ENCODE results near the gene PRKRIP1. TPM values are rescaled to one million over a fixed set of nuclear protein-coding genes. Genes with fewer than 3 reads are reported as not detected.
"Not testable (repeated sequence)": the region's sequence is repeated elsewhere in the genome, so short reads cannot be mapped to it uniquely, and the experiment has no call there.

Gene PRKRIP1
- total RNA-seq, 1 experiment from 2014 or later: 35.2 TPM

GRCh38 chr7:102473271-102473991, 77.3 kb downstream of the PRKRIP1 start:
- no peaks in the 10 kb centered on the region for H3K9me3 Mint-ChIP-seq (ENCODE audit: unreplicated experiment)
- peaks cover 40% of the 10 kb centered on the region for H3K36me3 Mint-ChIP-seq (ENCODE audit: insufficient read depth, unreplicated experiment)
- TF ChIP-seq CTCF (IDR thresholded peaks at IDR 0.05; ENCODE audit: insufficient read depth in 1 of 2, low read depth in 1 of 2, low read length in 1 of 2, severe bottlenecking in 1 of 2, unreplicated experiment in 1 of 2): no peak
- Histone ChIP-seq H3K4me3 (ENCODE audit: low read depth, low read length) (no peak overlapping the region), H3K9me3 (no peaks in the 10 kb centered on the region), H3K27me3 (replicated peaks; ENCODE audit: control insufficient read depth, insufficient read depth, low read length) (no peaks in the 10 kb centered on the region), H3K36me3 (ENCODE audit: control insufficient read depth, insufficient read depth, low read length) (no peaks in the 10 kb centered on the region), H3K4me1 (no peaks in the 10 kb centered on the region)
- no peak overlapping the region for H3K27ac Mint-ChIP-seq (ENCODE audit: unreplicated experiment)
- H3K4me3 Mint-ChIP-seq (ENCODE audit: unreplicated experiment): no peak overlapping the region
- no TSS peak for BruUV-seq (replicated peaks)
- intact Hi-C loops (cut with micrococcal nuclease; ENCODE audit: unreplicated experiment): no loop called here
- H3K4me1 Mint-ChIP-seq (ENCODE audit: low read depth, unreplicated experiment): no peaks in the 10 kb centered on the region
- CTCF ChIA-PET: no interaction called here
- POLR2A ChIA-PET: no interaction called here
- no peak for DNase-seq
- H3K27me3 Mint-ChIP-seq (ENCODE audit: insufficient read depth, unreplicated experiment): no peaks in the 10 kb centered on the region

GRCh38 chr7:102474116-102474515, 78.0 kb downstream of the PRKRIP1 start:
- intact Hi-C loops (cut with micrococcal nuclease; ENCODE audit: unreplicated experiment); CTCF ChIA-PET; H3K9me3 Mint-ChIP-seq (ENCODE audit: unreplicated experiment); H3K4me3 ChIP-seq (ENCODE audit: low read depth, low read length); H3K4me1 Mint-ChIP-seq (ENCODE audit: low read depth, unreplicated experiment); POLR2A ChIA-PET; H3K27me3 ChIP-seq (replicated peaks; ENCODE audit: control insufficient read depth, insufficient read depth, low read length); H3K4me1 ChIP-seq; H3K27ac Mint-ChIP-seq (ENCODE audit: unreplicated experiment); H3K27me3 Mint-ChIP-seq (ENCODE audit: insufficient read depth, unreplicated experiment); H3K4me3 Mint-ChIP-seq (ENCODE audit: unreplicated experiment); H3K9me3 ChIP-seq; BruUV-seq (replicated peaks); H3K36me3 ChIP-seq (ENCODE audit: control insufficient read depth, insufficient read depth, low read length): not testable (repeated sequence)
- H3K36me3 Mint-ChIP-seq (ENCODE audit: insufficient read depth, unreplicated experiment): peaks cover 34% of the 10 kb centered on the region
- peak in 1 of 2 experiments; percentile 0 for DNase-seq

- H3K27me3 ChIP-seq (replicated peaks; ENCODE audit: control insufficient read depth, insufficient read depth, low read length); CTCF ChIA-PET; H3K4me3 ChIP-seq (ENCODE audit: low read depth, low read length); H3K4me1 ChIP-seq; H3K9me3 Mint-ChIP-seq (ENCODE audit: unreplicated experiment); H3K36me3 ChIP-seq (ENCODE audit: control insufficient read depth, insufficient read depth, low read length); H3K27me3 Mint-ChIP-seq (ENCODE audit: insufficient read depth, unreplicated experiment); H3K4me1 Mint-ChIP-seq (ENCODE audit: low read depth, unreplicated experiment); intact Hi-C loops (cut with micrococcal nuclease; ENCODE audit: unreplicated experiment); H3K27ac Mint-ChIP-seq (ENCODE audit: unreplicated experiment); BruUV-seq (replicated peaks); H3K4me3 Mint-ChIP-seq (ENCODE audit: unreplicated experiment); POLR2A ChIA-PET; H3K9me3 ChIP-seq: not testable (repeated sequence)
- peaks cover 31% of the 10 kb centered on the region for H3K36me3 Mint-ChIP-seq (ENCODE audit: insufficient read depth, unreplicated experiment)
- peak; percentile 0 to 3 for DNase-seq
Observed at GRCh38 chr7:102474736-102475435, 78.7 kb downstream of the PRKRIP1 start.

Small RNAs within 50 kb of the gene (microRNA-seq; reads per million reads assigned to microRNA genes)
- gene MIR4467: not detected
- 7.4 reads per million, percentile 42 among the genes with 10 or more reads in this experiment for gene MIR5090
- gene MIR548O: not detected

Other genes starting within 250 kb of the PRKRIP1 start
- gene SH2B2, start 109.5 kb upstream of the PRKRIP1 start, total RNA-seq (2022): 8.1 and 10.6 TPM in 2 replicates
- gene SPDYE6, start 39.9 kb upstream of the PRKRIP1 start, total RNA-seq (2022): not detected in 2 replicates
- 19.4 and 20.2 TPM in 2 replicates for gene ORAI2, start 37.2 kb downstream of the PRKRIP1 start, total RNA-seq (2022)
- gene ALKBH4, start 68.5 kb downstream of the PRKRIP1 start, total RNA-seq (2022): 13.8 and 15.0 TPM in 2 replicates
- gene LRWD1, start 68.6 kb downstream of the PRKRIP1 start, total RNA-seq (2022): 23.6 and 25.3 TPM in 2 replicates
- 68.1 and 70.0 TPM in 2 replicates for gene POLR2J, start 82.6 kb downstream of the PRKRIP1 start, total RNA-seq (2022)
- gene RASA4B, start 121.4 kb downstream of the PRKRIP1 start, total RNA-seq (2022): 2.9 and 3.2 TPM in 2 replicates
- 9.3 and 11.2 TPM in 2 replicates for gene UPK3BL2, start 147.3 kb downstream of the PRKRIP1 start, total RNA-seq (2022)
- gene SPDYE2, start 154.9 kb downstream of the PRKRIP1 start, total RNA-seq (2022): not detected in 2 replicates
- gene POLR2J3, start 176.2 kb downstream of the PRKRIP1 start, total RNA-seq (2022): 34.4 and 37.4 TPM in 2 replicates
- 6.1 and 7.2 TPM in 2 replicates for gene RASA4, start 220.4 kb downstream of the PRKRIP1 start, total RNA-seq (2022)
- 9.9 and 13.7 TPM in 2 replicates for gene UPK3BL1, start 246.4 kb downstream of the PRKRIP1 start, total RNA-seq (2022)